Stimulated activated CD8-positive, alpha-beta memory T cell treated with anti-CD3 and anti-CD28 coated beads, Interleukin-15, amount 100 ng/mL, for 48 hours (primary cell): ENCODE measurements around the gene RPS6KA2.
A peak's percentile ranks its signal among the peaks of the same experiment; 100 is the strongest.
"Not testable (repeated sequence)": the region's sequence is repeated elsewhere in the genome, so short reads cannot be mapped to it uniquely, and the experiment has no call there.

Source experiments
- DNase-seq, 2 donors: peaks; one replicate each; pipeline ENCODE4 v3.0.0-alpha.2; 2020; ENCODE audit warnings: low read depth in 2 of 2

The RPS6KA2 gene

DNA sequence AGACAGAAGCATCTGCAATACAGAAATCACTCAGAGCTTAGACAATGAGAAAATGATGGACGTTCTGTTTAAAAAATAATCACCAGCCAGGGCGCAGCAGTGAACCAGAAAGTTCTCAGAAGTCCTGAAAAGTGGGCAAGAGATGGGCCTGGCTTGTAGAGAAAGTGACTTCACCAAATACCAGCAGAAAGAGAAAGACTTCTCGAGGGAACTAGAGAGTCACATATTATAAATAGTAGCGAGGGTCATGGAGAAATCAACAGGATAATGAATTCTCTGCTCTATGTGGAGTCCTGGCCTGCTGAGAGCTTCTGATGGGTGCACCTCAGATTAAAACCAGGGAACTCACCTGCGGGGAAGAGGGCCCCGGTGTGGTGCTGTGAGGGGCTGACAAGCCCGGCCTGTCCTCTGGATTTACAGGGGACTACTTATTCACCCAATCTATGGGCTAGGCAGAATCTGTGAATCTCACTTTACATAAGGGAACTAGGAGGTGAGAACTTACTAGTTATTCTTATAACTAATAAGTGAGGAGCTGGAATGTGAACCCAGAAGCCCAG lies 35.0 kb downstream of the RPS6KA2 start:
- no peak for DNase-seq

DNA sequence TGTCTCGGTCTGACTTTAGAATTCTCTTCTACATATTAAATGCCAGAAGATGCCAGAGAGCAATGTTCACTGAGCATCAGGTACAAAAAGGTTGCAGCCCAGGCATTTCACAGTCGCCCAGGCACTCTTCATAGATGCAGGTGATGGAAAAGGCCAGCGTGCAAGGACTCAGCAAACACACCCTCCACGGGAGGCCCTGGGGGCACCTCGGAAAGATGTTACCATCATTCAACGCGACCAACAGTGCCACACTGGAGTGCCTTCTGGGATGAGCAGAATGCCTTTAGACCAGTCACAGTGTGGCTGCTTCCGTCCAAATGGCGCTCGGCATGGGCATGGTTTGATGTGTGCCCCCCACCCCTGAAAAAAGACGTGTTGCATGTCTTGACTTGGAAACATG lies 36.0 kb downstream of the RPS6KA2 start:
- DNase-seq, result no peak

DNA sequence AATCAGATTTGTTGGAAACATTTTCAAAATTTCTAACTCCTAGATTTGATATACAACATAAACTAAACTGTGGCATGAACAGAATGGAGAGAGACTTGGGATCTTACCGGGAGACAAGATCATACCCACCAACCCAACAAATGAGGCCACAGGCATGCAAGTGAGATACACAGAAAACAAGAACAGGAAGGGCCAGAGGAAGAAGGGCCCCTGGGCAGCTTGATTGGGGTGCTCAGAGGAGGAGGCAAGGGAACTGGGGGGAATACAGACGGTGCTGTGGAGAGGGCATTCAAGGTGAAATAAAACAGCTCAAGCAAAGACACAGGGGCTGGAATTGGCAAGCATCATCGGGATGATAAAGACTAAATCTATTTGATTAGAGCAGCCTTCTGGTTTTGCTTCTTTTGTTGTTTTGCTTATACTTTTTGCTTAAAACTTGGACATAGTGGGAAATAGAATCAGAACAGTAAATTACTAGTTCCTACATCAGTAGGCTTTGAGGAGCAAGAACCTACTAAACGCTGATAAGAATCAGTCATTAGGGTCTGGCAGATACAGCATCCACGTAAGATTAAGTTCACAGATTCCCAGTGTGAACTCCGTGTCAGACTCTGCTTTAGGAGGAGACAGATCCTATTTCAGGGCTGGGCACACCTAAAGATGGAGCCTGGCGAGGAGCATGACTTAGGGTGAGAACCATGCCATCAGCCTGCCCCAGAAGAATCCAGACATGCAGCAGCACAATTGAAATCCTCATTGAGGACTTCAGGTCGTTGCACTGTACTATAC lies 37.1 kb downstream of the RPS6KA2 start:
- DNase-seq, result no peak

DNA sequence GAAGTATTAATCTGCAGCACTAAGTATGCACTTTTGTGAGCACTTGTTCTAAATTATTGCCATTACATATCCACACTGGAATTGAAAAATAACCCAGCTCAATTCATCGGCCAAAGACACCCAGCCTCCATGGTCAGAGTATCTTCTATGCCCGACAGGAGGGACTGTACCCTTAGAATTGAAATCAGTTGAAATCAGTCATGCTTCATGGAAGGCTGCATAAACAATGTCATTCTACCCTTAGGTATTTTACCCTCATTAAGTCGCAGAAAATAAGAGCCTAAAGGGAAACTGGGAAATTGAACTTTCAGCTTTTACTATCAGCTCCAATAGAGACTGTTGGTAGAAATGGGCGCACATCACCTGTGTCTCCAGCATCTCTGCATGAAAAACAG lies 37.7 kb downstream of the RPS6KA2 start:
- no peak for DNase-seq

DNA sequence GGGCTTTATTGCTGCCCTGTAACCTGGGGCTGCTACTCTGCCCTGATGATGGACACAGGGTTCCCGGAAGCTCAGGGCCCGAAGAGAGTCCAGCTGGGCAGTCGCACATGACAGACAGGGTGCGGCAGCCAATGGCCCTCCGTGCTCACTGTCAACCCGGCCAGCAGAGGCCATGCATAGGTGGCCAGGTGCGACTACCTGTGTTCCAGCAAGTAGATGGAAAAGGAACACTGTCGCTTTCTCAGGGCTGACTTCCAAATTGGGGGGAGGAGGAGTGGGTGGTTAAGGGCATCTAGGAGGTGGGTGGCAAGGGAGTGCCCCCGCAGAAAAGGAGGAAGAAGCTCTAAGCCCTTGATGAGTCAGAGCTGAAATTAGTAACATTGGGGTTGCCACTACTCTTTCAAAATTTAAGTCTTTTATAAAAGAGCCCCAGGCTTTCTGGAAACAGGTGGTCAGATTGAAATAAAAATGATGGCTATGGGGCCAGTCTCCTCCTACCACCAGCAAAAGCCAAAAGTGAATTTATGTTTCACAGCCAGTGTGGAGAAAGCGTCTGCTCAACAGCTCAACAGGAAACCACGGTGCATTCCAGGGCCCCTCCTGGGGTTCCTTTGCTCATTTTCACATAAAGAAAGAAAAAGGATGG lies 38.2 kb downstream of the RPS6KA2 start:
- no peak for DNase-seq

DNA sequence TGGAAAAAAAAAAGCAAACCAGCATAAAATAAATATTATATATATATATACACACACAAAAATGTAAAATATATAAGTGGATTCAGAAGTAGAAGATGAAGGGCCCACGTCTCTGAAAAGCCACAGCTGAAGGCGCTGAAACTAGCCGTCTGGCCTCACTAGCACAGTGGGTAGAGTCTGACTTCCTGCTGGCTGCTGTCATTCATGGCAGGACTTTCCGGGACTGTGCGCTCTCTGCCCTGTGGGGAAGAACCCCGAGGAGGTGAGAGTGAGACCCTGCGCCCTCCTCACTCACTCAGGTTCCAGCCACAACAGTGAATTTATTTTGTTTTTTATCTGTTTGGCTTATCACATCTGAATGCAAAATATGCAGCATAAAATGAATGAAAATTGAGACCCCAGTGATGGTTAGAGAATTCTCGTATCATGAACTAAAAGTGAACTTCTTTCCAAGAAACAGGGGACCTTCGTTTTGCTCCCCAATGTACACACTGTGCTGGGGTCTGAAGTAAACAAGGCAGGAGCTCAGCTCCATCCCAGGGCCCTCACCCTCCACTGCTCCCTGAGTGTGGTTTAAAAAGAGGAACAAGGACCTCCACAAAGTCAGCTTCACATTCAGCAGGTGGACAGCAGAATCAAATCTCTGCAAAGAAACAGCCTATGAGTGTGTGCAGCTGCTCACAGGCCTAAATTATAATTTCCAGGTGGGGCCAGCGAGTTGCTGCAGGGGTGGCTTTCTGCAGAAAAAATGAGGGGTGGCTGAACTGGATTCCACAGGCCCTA lies 39.2 kb downstream of the RPS6KA2 start:
- DNase-seq, result no peak

DNA sequence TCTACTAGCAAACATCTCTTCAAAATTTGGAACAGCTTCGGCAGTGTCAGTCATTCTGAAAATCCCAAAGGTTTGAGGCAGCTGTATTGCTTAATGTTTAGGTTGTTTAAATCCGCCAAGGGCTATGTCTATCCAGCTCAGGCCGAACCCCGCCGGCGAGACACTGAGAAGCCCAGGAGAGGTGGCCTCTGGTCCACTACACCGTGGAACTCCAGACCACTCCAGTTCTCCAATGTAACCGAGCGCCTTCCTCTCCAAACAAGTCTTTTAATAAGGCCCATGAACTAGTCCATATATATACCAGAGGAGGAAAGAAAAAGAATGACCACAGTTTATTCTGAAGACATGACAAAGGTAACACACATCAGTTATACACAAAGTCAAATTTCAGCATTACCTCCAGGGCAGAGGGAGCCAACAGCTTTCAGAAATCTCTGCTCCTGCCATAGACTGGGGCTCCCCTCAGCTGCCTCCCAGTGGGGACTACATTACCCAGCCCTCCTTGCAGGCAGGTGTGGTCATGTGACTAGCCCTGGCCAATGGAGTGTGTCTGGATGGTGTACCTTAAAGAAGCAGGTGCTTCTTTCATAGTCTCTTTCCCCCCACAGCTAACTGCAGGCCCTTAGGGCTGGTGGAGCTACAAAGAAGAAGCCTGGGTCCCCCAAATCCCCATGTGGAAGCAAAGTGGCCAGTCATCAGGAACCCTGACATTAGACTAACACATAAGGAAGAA lies 40.5 kb downstream of the RPS6KA2 start, which contains the start of gene RAMACL:
RAMACL (minus strand) TSS at position 255 of the 733 bp plus-strand sequence; CDS start at position 54, 201 bp downstream.
- DNase-seq, result peak; percentile 7 to 10

DNA sequence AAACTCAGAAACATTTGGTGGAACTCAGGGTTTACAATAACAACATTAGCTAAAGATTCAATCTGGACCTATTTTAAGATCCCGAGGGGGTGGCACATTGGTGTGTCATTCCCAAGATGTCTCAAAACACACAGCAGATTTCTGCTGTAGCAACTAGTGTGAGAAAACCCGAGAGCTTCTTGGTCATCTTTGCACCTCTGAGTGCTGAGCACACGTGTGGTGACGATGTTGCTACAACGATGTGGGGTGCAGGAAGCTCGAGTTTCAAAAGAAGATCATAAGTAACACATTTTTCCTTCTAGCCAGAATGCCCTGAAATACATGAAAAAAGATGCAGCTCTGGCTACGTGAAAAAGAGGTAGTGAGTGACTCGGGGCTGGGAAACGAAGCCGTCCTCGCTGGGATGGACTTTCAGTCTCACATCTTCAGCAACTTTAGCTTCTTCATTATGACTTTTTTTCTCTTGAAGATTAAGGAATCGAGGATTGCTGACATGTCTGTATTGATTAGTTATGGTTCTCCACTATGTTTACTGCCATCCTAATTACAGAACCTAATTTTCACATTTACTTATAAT lies 42.1 kb downstream of the RPS6KA2 start:
- DNase-seq, result no peak

DNA sequence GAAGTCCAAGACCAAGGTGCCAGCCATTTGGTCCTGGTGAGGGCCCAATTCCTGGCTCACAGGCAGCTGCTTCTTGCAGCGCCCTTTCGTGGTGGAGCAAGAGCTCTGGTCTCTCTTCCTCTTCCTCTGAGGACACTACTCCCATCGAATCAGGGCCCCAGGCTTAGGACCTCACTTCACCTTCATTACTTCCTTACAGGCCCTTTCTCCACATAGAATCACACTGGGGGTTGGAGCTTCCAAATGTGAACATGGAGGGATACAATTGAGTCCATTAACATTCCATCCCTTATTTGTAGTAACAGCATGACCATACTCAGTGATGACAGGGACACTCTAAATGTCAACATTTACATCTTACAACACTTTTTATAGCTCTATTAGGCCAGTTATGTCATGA lies 42.9 kb downstream of the RPS6KA2 start:
- no peak for DNase-seq

DNA sequence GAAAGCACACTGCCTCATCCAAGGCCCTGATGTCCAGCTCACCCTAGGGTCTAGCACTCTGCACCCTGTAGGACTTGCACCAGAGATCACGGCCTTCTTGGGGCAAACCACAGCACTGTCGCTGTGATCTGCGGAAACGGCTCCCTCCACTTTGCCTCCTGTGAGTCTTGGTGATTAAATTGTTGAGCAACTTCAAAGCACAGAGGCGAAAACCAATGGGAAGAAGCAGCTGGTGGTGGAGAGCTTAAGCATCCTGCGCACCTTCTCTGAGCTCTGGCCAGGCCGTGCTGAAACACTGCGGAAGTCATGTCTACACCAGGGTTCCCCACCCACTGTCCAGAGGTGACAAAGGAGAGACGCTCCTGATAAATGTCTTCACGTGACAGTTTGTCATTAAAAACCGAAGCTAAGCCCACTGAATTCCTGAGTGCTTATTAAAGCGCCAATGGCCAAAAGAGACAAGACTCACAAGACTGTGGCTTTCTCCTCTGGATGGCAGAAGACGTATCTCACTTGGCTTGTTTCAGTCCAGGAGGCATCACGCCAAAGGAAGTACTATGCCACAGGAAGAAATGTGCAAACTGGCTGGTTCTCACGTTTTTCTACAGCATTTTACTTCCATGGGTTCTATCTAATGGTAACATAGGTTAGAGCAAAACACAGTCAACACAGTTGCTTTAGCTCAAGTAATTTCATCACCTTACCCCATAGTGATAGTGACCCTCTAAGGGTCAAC lies 43.7 kb downstream of the RPS6KA2 start:
- no peak for DNase-seq

DNA sequence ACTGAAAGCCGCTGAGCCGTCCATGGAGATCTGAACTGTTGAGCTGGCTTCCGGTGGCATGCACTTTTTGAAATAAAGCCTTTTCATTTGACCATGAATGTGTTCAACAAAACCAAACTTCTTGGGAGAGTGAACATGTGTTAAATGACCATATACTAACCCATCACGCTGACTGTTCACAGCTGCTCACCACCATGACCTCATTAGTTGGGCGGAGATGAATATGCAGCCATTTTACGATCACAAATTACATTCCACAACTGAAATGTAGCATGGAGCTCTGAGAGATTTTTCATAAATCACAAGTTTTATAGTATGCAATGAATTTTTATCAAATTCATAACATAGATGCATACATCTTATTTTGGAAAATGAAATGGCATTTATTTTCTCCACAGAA lies 44.8 kb downstream of the RPS6KA2 start:
- DNase-seq, result no peak

DNA sequence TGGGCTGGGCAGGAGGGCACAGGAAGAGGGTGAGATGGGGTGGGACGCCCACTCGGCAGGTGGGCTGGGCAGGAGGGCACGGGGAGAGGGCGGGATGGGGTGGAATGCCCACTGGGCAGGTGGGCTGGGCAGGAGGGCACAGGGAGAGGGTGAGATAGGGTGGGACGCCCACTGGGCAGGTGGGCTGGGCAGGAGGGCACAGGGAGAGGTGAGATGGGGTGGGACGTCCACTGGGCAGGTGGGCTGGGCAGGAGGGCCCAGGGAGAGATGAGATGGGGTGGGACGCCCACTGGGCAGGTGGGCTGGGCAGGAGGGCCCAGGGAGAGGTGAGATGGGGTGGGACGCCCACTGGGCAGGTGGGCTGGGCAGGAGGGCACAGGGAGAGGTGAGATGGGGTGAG lies 45.2 kb downstream of the RPS6KA2 start:
- DNase-seq, result not testable (repeated sequence)

DNA sequence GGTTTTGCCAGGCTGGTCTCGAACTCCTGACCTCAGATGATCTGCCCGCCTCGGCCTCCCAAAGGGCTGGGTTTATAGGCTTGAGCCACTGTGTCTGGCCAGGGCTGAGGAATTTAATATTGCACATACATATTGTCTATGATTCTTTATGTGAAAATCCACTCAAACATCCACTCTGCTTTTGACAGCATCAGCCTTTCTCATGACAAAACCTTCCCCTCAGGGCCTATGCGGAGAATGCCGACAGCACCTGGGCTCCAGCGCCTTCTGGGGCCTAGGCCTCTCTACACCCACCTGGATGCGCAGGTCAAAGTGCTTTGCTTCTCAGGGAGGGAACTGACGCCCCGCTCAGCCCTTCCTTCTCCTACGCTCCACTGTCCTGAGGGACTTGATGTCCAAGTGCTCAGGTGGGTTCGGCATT lies 46.0 kb downstream of the RPS6KA2 start:
- no peak for DNase-seq

DNA sequence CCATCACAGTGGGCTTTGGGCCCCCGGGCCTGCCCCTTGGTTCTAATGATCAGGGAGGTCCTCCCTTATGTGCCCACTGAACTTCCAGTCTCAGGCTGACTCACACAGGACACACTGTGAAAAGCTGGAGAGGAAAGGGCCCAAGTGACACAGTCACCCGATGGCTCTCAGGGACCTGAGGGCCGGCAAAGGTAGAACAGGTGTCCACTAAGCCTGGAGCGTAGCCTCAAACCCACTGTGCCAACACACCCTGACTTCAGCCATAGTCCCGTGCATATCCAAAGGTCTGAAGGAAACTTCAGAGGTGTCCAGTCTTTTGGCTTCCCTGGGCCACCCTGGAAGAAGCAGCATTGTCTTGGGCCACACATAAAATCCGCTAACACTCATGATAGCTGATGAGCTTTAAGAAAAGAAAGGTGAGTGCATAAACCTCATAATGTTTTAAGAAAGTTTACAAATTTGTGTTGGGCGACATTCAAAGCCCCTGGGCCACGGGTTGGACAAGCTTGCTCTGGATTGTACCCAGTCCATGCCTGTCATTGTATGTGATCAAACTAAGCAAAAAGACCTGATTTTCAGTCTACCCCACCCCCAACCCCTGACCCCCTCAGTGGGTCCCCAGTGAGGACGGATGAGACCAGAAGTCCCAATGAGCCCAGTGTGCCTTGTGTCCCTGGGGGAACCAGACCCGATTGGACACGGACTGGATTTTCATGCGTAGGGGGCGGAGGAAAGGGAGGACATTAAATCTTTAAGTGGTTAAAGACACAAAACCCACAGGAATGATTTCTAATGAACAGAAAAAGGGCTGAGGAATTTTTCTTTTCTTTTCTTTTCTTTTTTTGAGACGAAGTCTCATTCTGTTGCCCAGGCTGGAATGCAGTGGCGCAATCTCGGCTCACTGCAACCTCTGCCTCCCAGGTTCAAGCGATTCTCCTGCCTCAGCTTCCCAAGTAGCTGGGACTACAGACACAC lies 46.7 kb downstream of the RPS6KA2 start:
- no peak for DNase-seq

DNA sequence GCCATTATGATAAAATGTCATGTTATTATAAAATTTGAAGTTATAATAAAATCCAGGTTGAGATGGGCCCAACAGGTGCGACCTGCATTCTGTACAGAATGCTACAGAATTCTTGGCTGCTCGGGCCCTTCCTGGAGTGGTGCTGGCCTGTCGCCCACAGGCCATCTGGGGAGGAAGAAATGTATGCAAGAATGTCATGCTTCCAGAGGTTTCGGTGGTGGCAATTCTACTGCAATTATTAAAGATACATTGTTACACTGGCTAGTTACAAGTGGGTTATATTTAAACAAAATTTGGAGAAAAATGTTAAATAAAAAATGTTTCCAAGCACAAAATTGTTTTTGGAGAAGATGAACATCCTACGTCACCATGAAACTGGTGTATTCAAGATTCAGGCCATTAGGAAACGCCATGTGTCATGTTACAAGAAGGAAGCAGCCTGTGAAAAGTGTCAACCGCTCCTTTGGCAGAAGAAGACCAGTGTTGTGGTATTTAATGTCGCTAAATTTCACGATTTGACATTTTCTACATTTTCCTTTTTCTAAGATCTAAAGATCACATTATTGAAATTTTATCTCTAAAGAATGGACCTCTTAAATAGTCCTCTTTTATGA lies 47.7 kb downstream of the RPS6KA2 start:
- no peak for DNase-seq

DNA sequence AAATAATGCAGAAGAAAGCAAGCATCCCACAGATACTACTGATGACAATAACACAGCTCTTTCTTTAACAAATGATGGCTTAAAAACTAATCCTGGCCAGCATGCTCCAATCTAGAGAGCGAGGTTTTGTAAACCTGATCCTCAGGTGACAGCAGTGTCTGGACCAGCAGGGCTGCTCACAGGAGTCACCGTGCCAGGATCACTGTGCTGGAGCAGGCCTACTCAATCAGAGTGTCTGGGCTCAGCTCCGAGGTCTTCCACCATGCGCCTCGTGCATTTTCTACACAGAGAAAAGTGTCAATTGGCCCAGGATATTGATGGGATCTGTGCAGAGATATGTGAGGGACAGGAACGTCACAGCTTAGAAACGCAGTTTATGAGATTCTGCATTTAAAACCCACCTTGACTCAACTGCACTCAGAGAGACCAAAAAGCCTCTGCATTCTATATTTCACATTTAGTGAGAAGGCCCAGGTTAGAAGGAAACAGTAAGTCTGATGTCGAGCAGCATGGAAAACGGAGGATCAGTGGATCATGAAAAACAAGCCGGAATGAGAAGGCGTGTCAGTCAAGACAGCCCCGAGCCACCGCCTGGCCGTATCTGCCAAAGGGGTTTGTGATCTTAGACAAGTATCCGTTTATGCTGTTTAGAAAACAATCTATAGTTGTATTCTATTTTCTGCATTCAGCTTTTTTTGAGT lies 48.4 kb downstream of the RPS6KA2 start:
- no peak for DNase-seq

DNA sequence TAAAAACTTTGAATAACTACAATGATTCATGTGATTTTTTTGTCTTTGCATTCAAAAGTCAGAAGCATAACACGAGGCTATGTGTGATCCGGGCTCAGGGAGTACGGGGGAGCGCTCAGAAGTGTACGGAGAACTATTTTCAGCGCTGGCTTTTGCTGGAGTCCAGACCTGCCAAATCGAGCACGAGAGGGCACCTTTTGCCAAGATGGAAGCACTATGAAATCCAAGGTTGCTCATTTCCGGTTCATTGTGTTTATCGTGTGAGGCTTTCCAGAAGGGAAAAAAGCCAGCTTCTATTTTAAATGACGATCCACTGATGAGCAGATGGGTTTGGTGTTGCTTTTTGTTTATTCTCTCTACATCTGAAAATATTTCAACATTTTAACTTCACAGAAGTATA lies 51.8 kb downstream of the RPS6KA2 start:
- DNase-seq, result no peak

DNA sequence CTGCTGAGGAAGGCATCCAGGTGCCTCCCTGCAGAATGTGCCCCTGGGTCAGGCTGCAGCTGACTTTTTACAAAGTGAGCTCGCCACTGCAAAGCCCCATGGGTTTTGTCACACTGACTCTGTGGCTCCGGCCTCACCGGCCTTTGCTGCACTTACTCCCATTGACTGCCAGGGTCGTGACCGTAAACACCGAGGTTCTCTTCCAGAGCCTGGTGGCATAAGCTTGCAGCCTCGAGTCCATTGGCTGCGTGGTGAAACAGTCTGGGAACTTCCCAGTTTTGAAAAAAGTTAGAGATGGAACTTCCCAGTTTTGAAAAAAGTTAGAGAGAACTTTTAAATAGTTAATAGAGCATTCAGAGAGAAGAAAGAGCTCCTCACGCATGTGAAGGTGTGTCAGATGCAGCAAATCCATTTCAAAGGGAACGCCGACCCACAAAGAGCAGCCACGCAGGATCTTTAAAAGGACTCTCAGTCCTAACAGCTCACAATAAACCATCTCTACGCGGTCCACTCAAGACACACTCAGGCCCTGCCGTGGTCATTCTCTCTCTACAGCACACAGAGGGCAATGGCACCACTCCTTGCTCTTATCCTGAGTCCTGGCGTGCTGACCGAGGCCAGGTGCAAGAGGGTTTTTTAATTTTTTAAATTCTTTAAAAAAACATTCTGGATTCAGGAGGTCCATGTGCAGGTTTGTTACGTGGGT lies 53.4 kb downstream of the RPS6KA2 start:
- no peak for DNase-seq
